ENCODE results near the gene RNF115. TPM values are rescaled to one million over a fixed set of nuclear protein-coding genes. Genes with fewer than 3 reads are reported as not detected.

The RNF115 gene
- total and polyA plus RNA-seq, 2 of the 4 experiments (the other 2 are of a cell fraction) = 13.5 to 22.9 TPM

GRCh38 chr1:145714524-145715111, 109.3 kb downstream of the RNF115 start (continued):
- TF ChIP-seq MXI1 (IDR thresholded peaks at IDR 0.05; ENCODE audit: borderline replicate concordance, low read depth, low read length) = no peak

- no peaks in the 10 kb centered on the region for H3K9me3 ChIP-seq (ENCODE audit: control insufficient read depth, insufficient read depth, low read length)
- H3K79me1 ChIP-seq (ENCODE audit: low read depth in 1 of 2, low read length in 2 of 2) = no peaks in the 10 kb centered on the region
- no peaks in the 10 kb centered on the region for H4K20me1 ChIP-seq (ENCODE audit: insufficient read depth, low read length)
- H4K5ac ChIP-seq (ENCODE audit: low read depth, low read length) = no peak overlapping the region
- in situ Hi-C loops (cut with MboI; ENCODE audit: low sequenced_read_pairs) = no loop called here
- DNase-seq = no peak
- intact Hi-C loops (cut with micrococcal nuclease) = no loop called here
- dilution Hi-C loops (cut with HindIII; ENCODE audit: low sequenced_read_pairs, unreplicated experiment) = no loop called here
- no peak overlapping the region for H2BK15ac ChIP-seq (ENCODE audit: low read depth, low read length)
- H2BK5ac ChIP-seq (ENCODE audit: low read depth, low read length, poor library complexity, severe bottlenecking) = no peak overlapping the region
- H3K23ac ChIP-seq (ENCODE audit: low read depth, low read length) = no peak overlapping the region; the same call in 1 of the 2 replicates
- no peak overlapping the region for H2AK9ac ChIP-seq (replicated peaks; ENCODE audit: low read depth, low read length, poor library complexity)
- CTCF ChIA-PET = no interaction called here
- POLR2A ChIA-PET (ENCODE audit: unreplicated experiment) = no interaction called here
- H3K14ac ChIP-seq (replicated peaks; ENCODE audit: low read depth, low read length) = no peak overlapping the region
- no peaks in the 10 kb centered on the region for H3K36me3 ChIP-seq (ENCODE audit: control insufficient read depth, insufficient read depth, low read length)
- H2BK20ac ChIP-seq (ENCODE audit: low read depth, low read length) = no peak overlapping the region
- H2AK5ac ChIP-seq (ENCODE audit: low read depth, low read length) = no peak overlapping the region
- H3K4me1 ChIP-seq (ENCODE audit: control insufficient read depth, insufficient read depth, low read length) = peaks cover 18% of the 10 kb centered on the region
- TF ChIP-seq RCOR1 (IDR thresholded peaks at IDR 0.05; ENCODE audit: insufficient replicate concordance, low read length) (no peak), SMC3 (IDR thresholded peaks at IDR 0.05; ENCODE audit: low read depth, low read length) (no peak), CTCF (conservative IDR thresholded peaks at IDR 0.05; ENCODE audit: low read depth, low read length) (no peak), CHD1 (IDR thresholded peaks at IDR 0.05; ENCODE audit: low read depth, low read length) (no peak), RAD21 (IDR thresholded peaks at IDR 0.05; ENCODE audit: low read length) (no peak), FOS (IDR thresholded peaks at IDR 0.05; ENCODE audit: low read depth, low read length) (no peak), CEBPB (IDR thresholded peaks at IDR 0.05; ENCODE audit: low read depth, low read length) (no peak)
- no peak overlapping the region for H3K4ac ChIP-seq (ENCODE audit: low read depth, low read length)
- no peak overlapping the region for H3K18ac ChIP-seq (ENCODE audit: low read depth, low read length)
- no peak overlapping the region for H3K56ac ChIP-seq (ENCODE audit: extremely low read depth, insufficient read depth, low read length)
- no peaks in the 10 kb centered on the region for H3K27me3 ChIP-seq (ENCODE audit: control insufficient read depth, insufficient read depth, low read length)
- 60% methylated on average over 1 of the region's 3 CpGs; no CpG with 5 or more reads in 1 of the 2 experiments for WGBS, 2 experiments (ENCODE audit: extremely low coverage in 2 of 2, insufficient read length in 1 of 2)
- H3K27ac ChIP-seq (ENCODE audit: insufficient read depth, low read length) = no peak overlapping the region
- no peak overlapping the region for H3K9ac ChIP-seq (ENCODE audit: low read depth, low read length)
- H3K4me3 ChIP-seq (ENCODE audit: insufficient read depth, low read depth, low read length) = no peak overlapping the region
- H4K8ac ChIP-seq (ENCODE audit: low read depth in 2 of 2, low read length in 2 of 2) = no peak overlapping the region
- no TSS peak for BruUV-seq (replicated peaks)
- H2BK120ac ChIP-seq (ENCODE audit: low read depth, low read length) = no peak overlapping the region
- H2AFZ ChIP-seq (replicated peaks; ENCODE audit: low read length, poor library complexity) = no peak overlapping the region
- H4K91ac ChIP-seq (ENCODE audit: insufficient read depth, low read depth, low read length) = no peak overlapping the region
- H3K4me2 ChIP-seq (ENCODE audit: low read depth, low read length) = no peak overlapping the region
- peaks cover 15% of the 10 kb centered on the region for H3K9me1 ChIP-seq (ENCODE audit: insufficient read depth, low read length)
- no peak for ATAC-seq (ENCODE audit: low read depth)
Observed at GRCh38 chr1:145711213-145711651, 112.7 kb downstream of the RNF115 start.

Data from IMR-90 (cell line).